GM12865 (cell line): ENCODE data around the gene CELF4.

Experiments used
- DNase-seq: peaks from one replicate; pipeline ENCODE4 v3.0.0; 2010; ENCODE audit warnings: low read depth
- H3K4me3 ChIP-seq: 2 replicates; pipeline ENCODE4 v1.5.1; 2011; ENCODE audit warnings: mild to moderate bottlenecking, low read depth, low read length, control low read depth
- CTCF ChIP-seq: IDR thresholded peaks from 2 replicates; pipeline ENCODE4 v1.5.1; 2011; ENCODE audit warnings: low read length, control low read depth, low read depth, inconsistent platforms; ENCODE audit not compliant: insufficient read depth; ENCODE audit errors: missing control alignments

Gene CELF4

GRCh38 chr18:37393945-37394609 is 171.5 kb downstream of the CELF4 start:
- no peak for TF ChIP-seq CTCF

GRCh38 chr18:37393221-37393827 is 172.3 kb downstream of the CELF4 start:
- DNase-seq: no peak
- H3K4me3 ChIP-seq: no peak overlapping the region
- no peak for TF ChIP-seq CTCF

More at GRCh38 chr18:37393945-37394609, 171.5 kb downstream of the CELF4 start:
- peak; percentile 26 for DNase-seq
- no peak overlapping the region for H3K4me3 ChIP-seq

GRCh38 chr18:37392648-37393047 is 172.9 kb downstream of the CELF4 start:
- TF ChIP-seq CTCF: no peak
- no peak overlapping the region; the same call in 1 of the 2 replicates for H3K4me3 ChIP-seq
- peak; percentile 20 for DNase-seq

GRCh38 chr18:37391698-37392548 is 173.7 kb downstream of the CELF4 start:
- no peak overlapping the region for H3K4me3 ChIP-seq
- DNase-seq: peak; percentile 61
- TF ChIP-seq CTCF: no peak

- no peak for TF ChIP-seq CTCF
- no peak for DNase-seq
- no peak overlapping the region for H3K4me3 ChIP-seq
These were observed 174.4 kb downstream of the CELF4 start for GRCh38 chr18:37391156-37391555.

- no peak for TF ChIP-seq CTCF
These were observed 174.9 kb downstream of the CELF4 start for GRCh38 chr18:37390687-37391086.

More at GRCh38 chr18:37390687-37391086, 174.9 kb downstream of the CELF4 start:
- no peak for DNase-seq
- no peak overlapping the region for H3K4me3 ChIP-seq
